ENCODE measurements around the gene SNCA.

DNA sequence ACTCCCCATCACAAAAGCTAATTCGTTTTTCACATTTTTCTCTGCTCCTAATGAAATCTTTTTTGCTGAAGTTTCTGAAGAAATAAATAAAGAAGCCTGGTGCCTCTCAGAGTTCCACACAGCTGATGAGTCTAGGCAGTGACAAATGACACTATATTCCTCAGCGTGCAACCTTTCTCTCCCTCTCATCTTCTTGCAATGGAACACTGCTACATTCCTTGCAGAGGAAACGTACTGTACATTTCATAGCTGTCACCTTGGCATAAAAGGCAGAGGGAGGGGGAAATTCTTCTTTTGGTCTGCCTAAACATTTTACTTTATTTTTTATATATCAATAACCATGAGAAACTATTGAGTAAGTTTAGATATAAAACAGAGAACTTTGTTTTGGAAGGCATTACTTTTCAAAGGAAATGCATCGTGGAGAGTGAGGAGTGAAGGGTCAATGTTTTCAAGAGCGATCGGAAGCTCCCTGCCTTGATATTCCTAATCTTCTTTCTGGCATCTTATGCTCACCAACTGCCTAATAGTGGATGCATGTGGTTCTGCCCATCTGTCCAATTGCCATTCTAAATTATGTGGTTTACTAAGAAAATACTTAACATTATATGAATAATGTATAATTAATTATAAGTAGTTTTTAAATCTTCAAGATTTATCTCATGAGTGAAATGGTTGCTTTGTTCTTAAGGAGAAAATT, 29.4 kb downstream of the SNCA start:
- TF ChIP-seq POLR2A (IDR thresholded peaks at IDR 0.05): no peak
- TF ChIP-seq, protein P1, sequence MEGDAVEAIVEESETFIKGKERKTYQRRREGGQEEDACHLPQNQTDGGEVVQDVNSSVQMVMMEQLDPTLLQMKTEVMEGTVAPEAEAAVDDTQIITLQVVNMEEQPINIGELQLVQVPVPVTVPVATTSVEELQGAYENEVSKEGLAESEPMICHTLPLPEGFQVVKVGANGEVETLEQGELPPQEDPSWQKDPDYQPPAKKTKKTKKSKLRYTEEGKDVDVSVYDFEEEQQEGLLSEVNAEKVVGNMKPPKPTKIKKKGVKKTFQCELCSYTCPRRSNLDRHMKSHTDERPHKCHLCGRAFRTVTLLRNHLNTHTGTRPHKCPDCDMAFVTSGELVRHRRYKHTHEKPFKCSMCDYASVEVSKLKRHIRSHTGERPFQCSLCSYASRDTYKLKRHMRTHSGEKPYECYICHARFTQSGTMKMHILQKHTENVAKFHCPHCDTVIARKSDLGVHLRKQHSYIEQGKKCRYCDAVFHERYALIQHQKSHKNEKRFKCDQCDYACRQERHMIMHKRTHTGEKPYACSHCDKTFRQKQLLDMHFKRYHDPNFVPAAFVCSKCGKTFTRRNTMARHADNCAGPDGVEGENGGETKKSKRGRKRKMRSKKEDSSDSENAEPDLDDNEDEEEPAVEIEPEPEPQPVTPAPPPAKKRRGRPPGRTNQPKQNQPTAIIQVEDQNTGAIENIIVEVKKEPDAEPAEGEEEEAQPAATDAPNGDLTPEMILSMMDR (IDR thresholded peaks at IDR 0.05): no peak
